H1 (cell line): Measurements from ENCODE around the gene ARHGEF5. TPM values are rescaled to one million over a fixed set of nuclear protein-coding genes. Genes with fewer than 3 reads are reported as not detected.

ENCODE experiments used
- CTCF ChIA-PET: fragments of 300-600 bp; sonication (Branson Sonifier 250); formaldehyde crosslinking; loops from one replicate; lab custom pipeline; 2021; ENCODE audit not compliant: partially characterized antibody; lab: Charles Lee
- POLR2A ChIA-PET: fragments of 300-600 bp; sonication (Branson Sonifier 250); formaldehyde crosslinking; loops from one replicate; lab custom pipeline; 2021; ENCODE audit warnings: inconsistent platforms; ENCODE audit not compliant: partially characterized antibody; lab: Charles Lee
- DNase-seq, 2 experiments: peaks; one replicate each; pipeline versions ENCODE4 v3.0.0 to v3.0.0-alpha.2; 2010 to 2022; ENCODE audit warnings: low spot score in 2 of 2, low read depth in 1 of 2, mixed read lengths in 1 of 2
- FAIRE-seq: peaks from 2 replicates; lab custom pipeline; 2011; peaks lifted over from hg19 to GRCh38; lab: Jason Lieb, UNC
- H2AFZ ChIP-seq: 2 replicates; pipeline ENCODE4 v1.8.1; 2012; ENCODE audit warnings: low read length, inconsistent platforms
- H2AK5ac ChIP-seq: 2 replicates; pipeline ENCODE4 v1.6.1; 2013; ENCODE audit warnings: low read depth, low read length
- H2BK120ac ChIP-seq: replicated peaks from 2 replicates; pipeline ENCODE3; 2013; ENCODE audit warnings: low read depth, low read length, inconsistent platforms
- H2BK12ac ChIP-seq: 2 replicates; pipeline ENCODE4 v1.6.1; 2013; ENCODE audit warnings: low read depth, low read length
- H2BK15ac ChIP-seq: 2 replicates; pipeline ENCODE4 v1.6.1; 2013; ENCODE audit warnings: low read length
- H2BK20ac ChIP-seq: 2 replicates; pipeline ENCODE4 v1.6.1; 2013; ENCODE audit warnings: low read length
- H2BK5ac ChIP-seq: 2 replicates; pipeline ENCODE4 v1.6.1; 2013; ENCODE audit warnings: low read depth, low read length
- H3K14ac ChIP-seq: 2 replicates; pipeline ENCODE4 v1.6.1; 2013; ENCODE audit warnings: inconsistent platforms; ENCODE audit not compliant: insufficient read length
- H3K18ac ChIP-seq: 2 replicates; pipeline ENCODE4 v1.6.1; 2013; ENCODE audit warnings: low read length; ENCODE audit errors: extremely low read depth
- H3K23ac ChIP-seq: 2 replicates; pipeline ENCODE4 v1.6.1; 2013; ENCODE audit warnings: inconsistent platforms; ENCODE audit not compliant: insufficient read length
- H3K23me2 ChIP-seq: 2 replicates; pipeline ENCODE4 v1.6.1; 2013; ENCODE audit warnings: low read depth, low read length
- H3K27ac ChIP-seq: 2 replicates; pipeline ENCODE4 v1.6.1; 2011; ENCODE audit warnings: low read depth, low read length, inconsistent platforms
- H3K27me3 ChIP-seq, 4 experiments: replicated peaks in 1 of 4; 1 replicate in 1 of 4; 2 replicates in 3 of 4; pipeline versions ENCODE4 v1.6.1 to v1.8.1; 2011 to 2013; ENCODE audit warnings: low read length in 3 of 4, mild to moderate bottlenecking in 3 of 4, inconsistent platforms in 2 of 4, mixed read lengths in 2 of 4, moderate library complexity in 1 of 4; ENCODE audit not compliant: control insufficient read depth in 3 of 4, insufficient read depth in 3 of 4; ENCODE audit errors: extremely low read depth in 1 of 4
- H3K36me3 ChIP-seq, 4 experiments: 2 replicates each; pipeline versions ENCODE4 v1.6.1 to v1.8.1; 2011 to 2013; ENCODE audit warnings: mild to moderate bottlenecking in 4 of 4, low read length in 3 of 4, moderate library complexity in 2 of 4, control low read depth in 1 of 4, inconsistent platforms in 1 of 4; ENCODE audit not compliant: insufficient read depth in 4 of 4, control insufficient read depth in 2 of 4
- H3K4ac ChIP-seq: replicated peaks from 2 replicates; pipeline ENCODE3; 2013; ENCODE audit warnings: low read length, low read depth, mixed read lengths, inconsistent platforms; ENCODE audit not compliant: insufficient read length
- H3K4me1 ChIP-seq, 4 experiments: replicated peaks in 1 of 4; 1 replicate in 1 of 4; 2 replicates in 3 of 4; pipeline versions ENCODE4 v1.6.1 to v1.8.1; 2011 to 2013; ENCODE audit warnings: low read length in 3 of 4, inconsistent platforms in 2 of 4, mixed read lengths in 1 of 4; ENCODE audit not compliant: insufficient read depth in 4 of 4, control insufficient read depth in 3 of 4
- H3K4me2 ChIP-seq, 2 experiments: 2 replicates each; pipeline versions ENCODE4 v1.6.1 to v1.8.1; 2011 to 2013; ENCODE audit warnings: low read depth in 2 of 2, low read length in 2 of 2, control low read depth in 1 of 2, inconsistent platforms in 1 of 2, mild to moderate bottlenecking in 1 of 2; ENCODE audit not compliant: insufficient read depth in 1 of 2
- H3K4me3 ChIP-seq, 4 experiments: fragments of 200-600, 300-600 bp in 1 of 4; sonication (generic), shearing (Covaris generic), sonication (Bioruptor Twin) in 1 of 4; 2 replicates each; pipeline versions ENCODE4 v1.5.1 to v1.8.1; 2011 to 2016; ENCODE audit warnings: low read length in 4 of 4, low read depth in 3 of 4, control low read depth in 2 of 4, inconsistent platforms in 2 of 4, mild to moderate bottlenecking in 2 of 4, mixed read lengths in 1 of 4, moderate library complexity in 1 of 4; ENCODE audit not compliant: insufficient read depth in 2 of 4; ENCODE audit errors: extremely low read depth in 1 of 4
- H3K56ac ChIP-seq: replicated peaks from 2 replicates; pipeline ENCODE3; 2013; ENCODE audit warnings: low read depth, mild to moderate bottlenecking, mixed read lengths, low read length, inconsistent platforms; ENCODE audit not compliant: insufficient read length
- H3K79me1 ChIP-seq: 2 replicates; pipeline ENCODE4 v1.6.1; 2013; ENCODE audit warnings: low read depth, low read length, control low read depth
- H3K79me2 ChIP-seq, 2 experiments: 2 replicates each; pipeline versions ENCODE4 v1.6.1 to v1.8.1; 2012 to 2013; ENCODE audit warnings: low read length in 2 of 2, mild to moderate bottlenecking in 2 of 2, inconsistent platforms in 1 of 2; ENCODE audit not compliant: insufficient read depth in 2 of 2, control insufficient read depth in 1 of 2
- H3K9ac ChIP-seq, 4 experiments: replicated peaks in 1 of 4; 1 replicate in 1 of 4; 2 replicates in 3 of 4; pipeline versions ENCODE4 v1.6.1 to v1.8.1; 2011 to 2013; ENCODE audit warnings: low read depth in 3 of 4, low read length in 3 of 4, control low read depth in 2 of 4, mild to moderate bottlenecking in 2 of 4, moderate library complexity in 2 of 4, inconsistent platforms in 1 of 4; ENCODE audit errors: extremely low read depth in 1 of 4
- H3K9me3 ChIP-seq, 2 experiments: 2 replicates each; pipeline versions ENCODE4 v1.6.1 to v1.8.1; 2012 to 2013; ENCODE audit warnings: mild to moderate bottlenecking in 2 of 2, moderate library complexity in 2 of 2, control low read depth in 1 of 2, inconsistent platforms in 1 of 2, low read depth in 1 of 2, low read length in 1 of 2, mixed read lengths in 1 of 2; ENCODE audit not compliant: insufficient read depth in 2 of 2
- H4K20me1 ChIP-seq, 2 experiments: replicated peaks in 1 of 2; 2 replicates each; pipeline versions ENCODE3 to v1.8.1; 2011 to 2013; ENCODE audit warnings: inconsistent platforms in 2 of 2, low read length in 2 of 2, mild to moderate bottlenecking in 1 of 2; ENCODE audit not compliant: insufficient read depth in 2 of 2, control insufficient read depth in 1 of 2
- H4K5ac ChIP-seq: 2 replicates; pipeline ENCODE4 v1.6.1; 2013; ENCODE audit warnings: low read length, low read depth, mixed read lengths, inconsistent platforms; ENCODE audit not compliant: insufficient read length
- H4K8ac ChIP-seq: 2 replicates; pipeline ENCODE4 v1.8.0; 2013; ENCODE audit warnings: mild to moderate bottlenecking, moderate library complexity, low read length, inconsistent platforms; ENCODE audit not compliant: insufficient read depth; ENCODE audit errors: extremely low read depth
- H4K91ac ChIP-seq: replicated peaks from 2 replicates; pipeline ENCODE3; 2013; ENCODE audit warnings: low read length, mixed read lengths, inconsistent platforms; ENCODE audit not compliant: insufficient read length
- EZH2 ChIP-seq: fragments of 200-600 bp; sonication (generic); IDR thresholded peaks from 2 replicates; pipeline ENCODE4 v1.7.1; 2012; ENCODE audit warnings: low read depth, mild to moderate bottlenecking, moderate library complexity, low read length, inconsistent platforms; ENCODE audit not compliant: severe bottlenecking
- JUND ChIP-seq: IDR thresholded peaks from 2 replicates; pipeline ENCODE4 v1.6.1; 2011; ENCODE audit warnings: mild to moderate bottlenecking, improper control_type of control experiment, low read length
- WGBS, 2 experiments: shearing (Covaris generic) in 1 of 2; methylation state at CpG; one replicate each; pipeline versions ENCODE4 v1.1.6 to v1.1.7; 2013 to 2015; ENCODE audit warnings: low lambda C conversion rate in 2 of 2, mixed read lengths in 2 of 2, inconsistent platforms in 1 of 2, low coverage in 1 of 2, missing lambda C conversion rate in 1 of 2; ENCODE audit not compliant: insufficient replicate concordance in 2 of 2, insufficient coverage in 1 of 2, insufficient read length in 1 of 2; ENCODE audit errors: extremely low coverage in 1 of 2, missing lambda C conversion rate in 1 of 2; 5-methylcytosine and 5-hydroxymethylcytosine counted together
- polyA plus RNA-seq, 7 experiments: library from polyadenylated mRNA; depleted of rRNA in 3 of 7; stranded (reverse) in 5 of 7; unstranded in 2 of 7; fragments of >200 nt in 5 of 7; fragments of 200-250 nt in 2 of 7; gene quantifications; 1 replicate in 5 of 7; 2 replicates in 1 of 7; 4 replicates in 1 of 7; pipeline versions ENCODE4 v1.2.1 to v1.2.3, GENCODE V29; 2011 to 2013; ENCODE audit warnings: missing spikeins in 2 of 7, mixed read lengths in 2 of 7
- total RNA-seq: library from RNA; stranded (reverse); fragmentation: NEBNext Ultra II Directional; extraction: Animal tissue kit (Norgen Biotek cat#: 25700); gene quantifications from 2 replicates; pipeline ENCODE4 v1.2.1, GENCODE V29; 2021

The ARHGEF5 gene
- total and polyA plus RNA-seq, 2 of the 8 experiments (the other 6 are each of a cell fraction or from before 2014, with no cell fraction given): 12.8 to 34.6 TPM

DNA sequence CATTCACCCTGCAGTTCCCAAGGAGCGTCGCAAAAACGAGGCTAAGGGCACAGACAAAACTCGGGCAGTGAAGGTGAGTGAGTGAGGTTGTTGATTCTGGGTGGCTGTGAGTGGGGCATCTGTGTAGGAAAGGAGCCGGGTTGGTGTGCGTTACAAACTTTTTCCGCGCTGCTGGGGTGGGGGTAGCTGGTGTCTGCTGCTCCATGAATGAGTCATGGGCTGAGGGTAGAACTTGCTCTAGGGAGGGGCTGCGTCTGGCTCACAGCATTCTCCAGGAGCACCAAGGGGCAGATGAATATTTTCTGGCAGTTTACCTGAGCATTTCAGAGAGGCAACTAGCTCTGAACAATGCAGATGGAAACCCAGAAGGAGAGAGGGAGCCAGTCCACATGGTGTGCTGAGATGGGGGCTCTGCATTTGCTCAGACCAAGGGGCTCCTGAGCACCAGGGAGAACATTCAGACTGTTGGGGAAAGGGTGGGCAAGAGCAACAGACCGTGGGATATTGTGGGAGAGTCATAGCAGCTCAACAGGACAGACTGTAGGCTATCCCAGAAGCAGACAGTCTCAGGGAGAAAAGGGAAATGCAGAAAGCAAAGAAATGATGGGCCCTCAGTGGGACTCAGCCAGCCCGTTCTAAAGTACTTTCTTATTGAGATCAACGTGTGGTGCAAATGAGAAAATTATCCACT is 29.5 kb downstream of the ARHGEF5 start:
- 80% methylated on average over 12 of the region's 12 CpGs; no CpG with 5 or more reads in 1 of the 2 experiments for WGBS, 2 experiments
- H3K36me3 ChIP-seq: peaks cover 0 to 10% (median 5%) of the 10 kb centered on the region in 4 experiments; a peak in 4 of 8 replicates
- H4K20me1 ChIP-seq: no peaks in the 10 kb centered on the region
- H3K4me1 ChIP-seq: peaks cover 0 to 7% (median 4%) of the 10 kb centered on the region in 4 experiments; a peak in 4 of 7 replicates
- H2BK15ac ChIP-seq: 0 out of 2 replicates have a peak overlapping the region, but pooled peaks have one; percentile 72
- no peaks in the 10 kb centered on the region for H3K79me1 ChIP-seq
- peak overlapping the region; percentile 55; the same call in 1 of the 2 replicates for H2BK20ac ChIP-seq
- H3K14ac ChIP-seq: no peak overlapping the region
- no peak overlapping the region for H3K18ac ChIP-seq
- H2BK5ac ChIP-seq: peak overlapping the region; percentile 45; the same call in 1 of the 2 replicates
- no peak overlapping the region for H3K23ac ChIP-seq
- H2AFZ ChIP-seq: no peak overlapping the region
- CTCF ChIA-PET: interaction anchor here (0.6 to 2.4 kb wide), 7 partner anchors 9 to 207 kb away, joined by 3 to 8 read pairs (median 3); no protein-coding TSS in a partner anchor
- H3K79me2 ChIP-seq: no peaks in the 10 kb centered on the region
- no peak overlapping the region for H3K4me3 ChIP-seq
- peak overlapping the region; percentile 34 for H4K91ac ChIP-seq
- no peaks in the 10 kb centered on the region for H3K9me3 ChIP-seq
- peaks cover 2% of the 10 kb centered on the region; the same call in 1 of the 2 replicates for H3K23me2 ChIP-seq
- FAIRE-seq (no peak), DNase-seq (peak; percentile 34 to 45)
- TF ChIP-seq EZH2: no peak
- TF ChIP-seq JUND: peak; percentile 68; the same call in 1 of the 2 replicates
- POLR2A ChIA-PET: no interaction called here
- H2AK5ac ChIP-seq: no peak overlapping the region
- H3K4ac ChIP-seq: no peak overlapping the region
- H2BK12ac ChIP-seq: peak overlapping the region; percentile 64; the same call in 1 of the 2 replicates
- no peak overlapping the region for H3K4me2 ChIP-seq
- H4K8ac ChIP-seq: no peak overlapping the region
- no peak overlapping the region for H3K27ac ChIP-seq
- no peak overlapping the region; a peak in 2 of 7 replicates for H3K9ac ChIP-seq
- no peak overlapping the region for H3K56ac ChIP-seq
- no peaks in the 10 kb centered on the region for H3K27me3 ChIP-seq
- H4K5ac ChIP-seq: no peak overlapping the region
- no peak overlapping the region for H2BK120ac ChIP-seq
